PC-3 (cell line): ENCODE measurements around the gene PHETA1.

Experiments used
- CTCF ChIP-seq: fragments of 300-600 bp; sonication (generic); conservative IDR thresholded peaks from 2 replicates; pipeline ENCODE4 v1.5.1; 2017; ENCODE audit warnings: antibody characterized with exemption, low read depth, mild to moderate bottlenecking, low read length
- EZH2 ChIP-seq: fragments of 300-600 bp; sonication (generic); IDR thresholded peaks from one replicate; pipeline ENCODE4 v1.6.1; 2017; ENCODE audit warnings: antibody characterized with exemption, mild to moderate bottlenecking, low read length; ENCODE audit not compliant: unreplicated experiment

GRCh38 chr12:111406474-111407376, 37.8 kb upstream of the PHETA1 start:
- no peak for TF ChIP-seq CTCF
- no peak for TF ChIP-seq EZH2
